Nephron progenitor cell (in vitro differentiated cells): ENCODE data around the gene CDC42SE2.
"Not testable (repeated sequence)": the region's sequence is repeated elsewhere in the genome, so short reads cannot be mapped to it uniquely, and the experiment has no call there.

Experiments used
- DNase-seq: peaks from one replicate; pipeline ENCODE4 v3.0.0; 2021
- H3K27ac Mint-ChIP-seq: 2 replicates; pipeline ENCODE4 v1.8.0; 2021; ENCODE audit warnings: mild to moderate bottlenecking, moderate library complexity, mixed read lengths
- H3K27me3 Mint-ChIP-seq: 2 replicates; pipeline ENCODE4 v1.8.0; 2021; ENCODE audit warnings: mild to moderate bottlenecking, low read depth, mixed read lengths; ENCODE audit not compliant: poor library complexity
- H3K36me3 Mint-ChIP-seq: 2 replicates; pipeline ENCODE4 v1.8.0; 2021; ENCODE audit warnings: low read depth, mixed read lengths
- H3K4me1 Mint-ChIP-seq: 2 replicates; pipeline ENCODE4 v1.8.0; 2021; ENCODE audit warnings: mixed read lengths
- H3K4me3 Mint-ChIP-seq: 2 replicates; pipeline ENCODE4 v1.8.0; 2021; ENCODE audit warnings: mild to moderate bottlenecking, moderate library complexity, mixed read lengths
- H3K9me3 Mint-ChIP-seq: 2 replicates; pipeline ENCODE4 v1.8.0; 2021; ENCODE audit warnings: mild to moderate bottlenecking, moderate library complexity, mixed read lengths
- TF ChIP-seq, protein P1 (sequence below): fragments of 200-600 bp; sonication (generic); IDR thresholded peaks from 2 replicates; pipeline ENCODE4 v1.5.0; 2021; ENCODE audit warnings: antibody characterized with exemption

The CDC42SE2 gene

DNA sequence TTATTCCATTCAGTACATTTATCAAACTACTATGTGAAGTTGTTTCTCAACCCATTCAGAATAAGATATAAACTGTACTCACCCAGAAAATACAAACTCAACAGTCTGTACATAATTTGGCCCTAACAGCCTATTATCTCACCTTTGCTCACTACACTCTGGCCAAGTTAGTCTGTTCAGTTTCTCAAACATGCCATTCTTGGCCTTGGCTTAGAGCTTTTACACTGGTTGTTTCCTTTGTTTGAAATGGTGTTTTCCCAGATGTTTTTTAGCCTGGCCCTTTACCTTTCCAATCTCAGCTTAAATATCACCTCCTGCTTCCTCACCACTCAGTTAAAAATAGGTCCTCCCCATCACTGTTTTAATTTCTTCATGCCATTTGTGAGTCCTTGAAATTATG lies 13.6 kb downstream of the CDC42SE2 start:
- Mint-ChIP-seq H3K4me1 (peaks cover 39% of the 10 kb centered on the region), H3K4me3 (no peak overlapping the region), H3K9me3 (peaks cover 14% of the 10 kb centered on the region), H3K27ac (no peak overlapping the region), H3K27me3 (no peaks in the 10 kb centered on the region), H3K36me3 (peaks cover 49% of the 10 kb centered on the region)
- TF ChIP-seq, protein P1, sequence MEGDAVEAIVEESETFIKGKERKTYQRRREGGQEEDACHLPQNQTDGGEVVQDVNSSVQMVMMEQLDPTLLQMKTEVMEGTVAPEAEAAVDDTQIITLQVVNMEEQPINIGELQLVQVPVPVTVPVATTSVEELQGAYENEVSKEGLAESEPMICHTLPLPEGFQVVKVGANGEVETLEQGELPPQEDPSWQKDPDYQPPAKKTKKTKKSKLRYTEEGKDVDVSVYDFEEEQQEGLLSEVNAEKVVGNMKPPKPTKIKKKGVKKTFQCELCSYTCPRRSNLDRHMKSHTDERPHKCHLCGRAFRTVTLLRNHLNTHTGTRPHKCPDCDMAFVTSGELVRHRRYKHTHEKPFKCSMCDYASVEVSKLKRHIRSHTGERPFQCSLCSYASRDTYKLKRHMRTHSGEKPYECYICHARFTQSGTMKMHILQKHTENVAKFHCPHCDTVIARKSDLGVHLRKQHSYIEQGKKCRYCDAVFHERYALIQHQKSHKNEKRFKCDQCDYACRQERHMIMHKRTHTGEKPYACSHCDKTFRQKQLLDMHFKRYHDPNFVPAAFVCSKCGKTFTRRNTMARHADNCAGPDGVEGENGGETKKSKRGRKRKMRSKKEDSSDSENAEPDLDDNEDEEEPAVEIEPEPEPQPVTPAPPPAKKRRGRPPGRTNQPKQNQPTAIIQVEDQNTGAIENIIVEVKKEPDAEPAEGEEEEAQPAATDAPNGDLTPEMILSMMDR = no peak
- DNase-seq = no peak

DNA sequence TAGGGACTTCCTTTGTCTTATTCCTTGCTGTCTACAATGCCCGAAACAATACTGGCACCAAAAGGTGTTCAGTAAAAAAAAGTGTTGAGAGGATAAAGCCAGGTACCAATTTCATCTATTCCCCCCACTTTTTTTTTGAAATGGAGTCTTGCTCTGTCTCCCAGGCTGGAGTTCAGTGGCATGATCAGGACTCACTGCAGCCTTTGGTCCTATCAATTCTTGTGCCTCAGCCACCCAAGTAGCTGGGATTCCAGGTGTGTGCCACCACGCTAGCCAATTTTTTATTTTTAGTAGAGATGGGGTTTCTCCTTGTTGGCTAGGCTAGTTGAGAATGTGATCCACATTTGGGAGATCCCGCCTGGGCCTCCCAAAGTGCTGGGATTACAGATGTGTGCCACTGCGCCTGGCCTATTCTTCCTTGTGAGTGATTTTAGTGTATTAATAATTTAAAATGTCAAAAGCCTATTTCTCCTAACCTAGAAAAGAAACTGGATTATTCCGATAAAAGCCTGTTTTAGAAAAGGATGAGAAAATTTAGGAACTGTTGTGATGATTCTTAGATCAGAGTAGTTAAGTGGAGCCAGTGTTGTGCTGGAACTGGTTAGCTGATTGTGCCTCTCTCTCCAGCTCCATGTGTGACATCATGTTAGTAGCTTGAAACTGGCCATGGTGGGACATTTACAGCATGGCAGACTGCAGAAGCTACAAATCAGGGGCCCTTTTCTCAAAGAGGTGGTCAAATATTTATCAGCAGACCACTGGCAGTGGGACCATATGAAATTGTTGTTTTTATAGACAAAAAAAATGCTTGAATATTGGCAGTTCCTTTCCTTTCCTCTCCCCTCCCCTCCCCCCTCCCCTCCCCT lies 14.3 kb downstream of the CDC42SE2 start:
- H3K4me3 Mint-ChIP-seq = no peak overlapping the region
- TF ChIP-seq, protein P1 = no peak
- peaks cover 37% of the 10 kb centered on the region for H3K4me1 Mint-ChIP-seq
- peaks cover 45% of the 10 kb centered on the region for H3K36me3 Mint-ChIP-seq
- H3K9me3 Mint-ChIP-seq = peaks cover 14% of the 10 kb centered on the region
- H3K27me3 Mint-ChIP-seq = no peaks in the 10 kb centered on the region
- no peak overlapping the region for H3K27ac Mint-ChIP-seq
- no peak for DNase-seq

DNA sequence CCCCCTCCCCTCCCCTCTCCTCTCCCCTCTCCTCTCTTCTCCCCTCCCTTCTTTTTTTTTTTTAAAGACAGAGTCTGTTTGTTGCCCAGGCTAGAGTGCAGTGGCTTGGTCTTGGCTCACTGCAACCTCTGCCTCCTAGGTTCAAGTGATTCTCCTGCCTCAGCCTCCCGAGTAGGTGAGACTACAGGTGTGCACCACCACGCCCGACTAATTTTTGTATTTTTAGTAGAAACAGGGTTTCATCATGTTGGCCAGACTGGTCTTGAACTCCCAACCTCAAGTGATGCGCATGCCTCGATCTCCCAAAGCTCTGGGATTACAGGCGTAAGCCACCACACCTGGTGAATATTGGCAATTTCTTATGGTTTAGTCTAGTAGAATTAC lies 14.9 kb downstream of the CDC42SE2 start:
- not testable (repeated sequence) for H3K4me3 Mint-ChIP-seq, H3K27me3 Mint-ChIP-seq, DNase-seq, H3K27ac Mint-ChIP-seq
- H3K4me1 Mint-ChIP-seq = peaks cover 37% of the 10 kb centered on the region
- peaks cover 45% of the 10 kb centered on the region for H3K36me3 Mint-ChIP-seq
- H3K9me3 Mint-ChIP-seq = peaks cover 17% of the 10 kb centered on the region

DNA sequence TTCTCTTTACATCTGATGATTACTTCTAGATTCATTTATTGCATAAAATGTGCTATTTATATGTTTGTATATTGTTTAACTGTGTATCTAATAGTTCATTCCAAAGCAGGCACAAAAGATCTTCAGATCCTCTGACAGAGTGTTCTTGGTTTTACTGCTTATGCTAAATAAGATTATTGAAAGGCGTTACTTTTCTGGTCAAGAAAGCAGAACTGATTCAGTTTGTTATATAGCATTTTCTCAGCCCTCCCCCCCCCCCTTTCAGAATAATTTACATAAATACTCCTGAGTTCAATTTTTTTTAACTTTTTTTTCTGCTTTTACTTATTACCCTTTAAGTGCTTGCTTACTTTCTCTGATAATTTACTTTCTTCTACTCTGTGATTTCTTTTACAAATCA lies 15.4 kb downstream of the CDC42SE2 start:
- H3K27me3 Mint-ChIP-seq = no peaks in the 10 kb centered on the region
- H3K27ac Mint-ChIP-seq = peak overlapping the region; percentile 97
- peaks cover 17% of the 10 kb centered on the region for H3K9me3 Mint-ChIP-seq

DNA sequence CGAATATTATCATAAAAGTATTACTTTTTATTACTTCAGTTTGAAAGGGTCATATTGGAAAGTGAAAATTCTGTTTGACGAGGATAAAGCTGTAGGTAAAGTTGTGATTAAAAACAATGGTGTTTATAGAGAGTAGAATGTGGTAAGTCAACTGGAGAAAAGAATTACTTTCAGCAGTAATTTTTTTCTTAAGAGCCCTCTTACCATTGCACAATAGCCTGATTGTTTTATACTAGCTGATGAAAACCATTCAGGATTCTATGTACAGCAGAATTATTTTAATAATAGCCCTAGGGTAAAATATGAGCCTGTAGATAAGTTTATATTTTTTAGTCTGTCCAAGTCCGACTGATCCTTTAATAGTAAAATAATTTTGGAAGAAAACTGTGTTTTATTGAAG lies 16.6 kb downstream of the CDC42SE2 start:
- H3K27me3 Mint-ChIP-seq = no peaks in the 10 kb centered on the region
- peaks cover 32% of the 10 kb centered on the region for H3K36me3 Mint-ChIP-seq
- no peak for DNase-seq
- peaks cover 31% of the 10 kb centered on the region for H3K4me1 Mint-ChIP-seq
- H3K27ac Mint-ChIP-seq = peak overlapping the region; percentile 97
- TF ChIP-seq, protein P1 = no peak
- no peak overlapping the region for H3K4me3 Mint-ChIP-seq
- peaks cover 17% of the 10 kb centered on the region for H3K9me3 Mint-ChIP-seq

More for the DNA sequence above, 15.4 kb downstream of the CDC42SE2 start:
- TF ChIP-seq, protein P1 = no peak
- H3K4me3 Mint-ChIP-seq = no peak overlapping the region
- H3K36me3 Mint-ChIP-seq = peaks cover 41% of the 10 kb centered on the region
- H3K4me1 Mint-ChIP-seq = peaks cover 37% of the 10 kb centered on the region
- no peak for DNase-seq

DNA sequence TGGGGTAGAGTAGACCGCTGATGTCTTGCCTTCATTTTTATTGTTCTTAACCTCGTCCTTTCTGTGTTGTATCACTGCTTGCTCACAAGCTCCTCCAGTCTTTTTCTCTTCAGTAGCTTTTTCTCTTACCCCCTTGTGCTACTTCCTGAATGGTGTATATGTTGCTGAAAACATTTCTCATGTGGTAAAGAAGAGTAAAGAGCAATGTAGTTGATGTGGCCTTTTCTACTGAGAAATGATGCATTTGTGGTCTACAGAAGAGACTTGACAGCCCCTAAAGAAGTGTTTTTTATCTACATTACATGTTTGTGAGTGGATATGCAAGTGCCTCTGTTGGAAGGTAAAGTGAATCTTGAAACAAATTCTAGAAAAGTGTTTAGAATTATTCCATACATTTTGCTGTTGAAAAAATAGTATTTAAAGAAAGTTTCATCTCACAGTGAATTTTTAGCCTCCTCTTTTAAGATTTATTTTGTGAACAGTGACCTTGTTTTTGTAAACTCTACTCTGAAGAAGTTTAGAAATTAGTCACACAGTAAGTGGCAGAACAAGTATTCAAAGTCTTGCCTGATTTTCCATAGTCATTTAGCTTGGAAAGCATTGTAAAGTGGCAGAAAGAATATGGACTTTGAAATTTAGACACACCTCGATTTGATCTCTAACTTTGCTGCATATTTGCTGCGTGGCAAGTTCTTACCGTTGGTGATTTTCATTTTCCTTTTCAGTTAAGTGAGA lies 17.4 kb downstream of the CDC42SE2 start:
- H3K4me1 Mint-ChIP-seq = peaks cover 31% of the 10 kb centered on the region
- TF ChIP-seq, protein P1 = no peak
- H3K9me3 Mint-ChIP-seq = peaks cover 17% of the 10 kb centered on the region
- H3K36me3 Mint-ChIP-seq = peaks cover 32% of the 10 kb centered on the region
- no peak for DNase-seq
- H3K27me3 Mint-ChIP-seq = no peaks in the 10 kb centered on the region
- peak overlapping the region; percentile 10 for H3K4me3 Mint-ChIP-seq
- H3K27ac Mint-ChIP-seq = peak overlapping the region; percentile 4
